ENCODE results near the gene RAMP1.

DNA sequence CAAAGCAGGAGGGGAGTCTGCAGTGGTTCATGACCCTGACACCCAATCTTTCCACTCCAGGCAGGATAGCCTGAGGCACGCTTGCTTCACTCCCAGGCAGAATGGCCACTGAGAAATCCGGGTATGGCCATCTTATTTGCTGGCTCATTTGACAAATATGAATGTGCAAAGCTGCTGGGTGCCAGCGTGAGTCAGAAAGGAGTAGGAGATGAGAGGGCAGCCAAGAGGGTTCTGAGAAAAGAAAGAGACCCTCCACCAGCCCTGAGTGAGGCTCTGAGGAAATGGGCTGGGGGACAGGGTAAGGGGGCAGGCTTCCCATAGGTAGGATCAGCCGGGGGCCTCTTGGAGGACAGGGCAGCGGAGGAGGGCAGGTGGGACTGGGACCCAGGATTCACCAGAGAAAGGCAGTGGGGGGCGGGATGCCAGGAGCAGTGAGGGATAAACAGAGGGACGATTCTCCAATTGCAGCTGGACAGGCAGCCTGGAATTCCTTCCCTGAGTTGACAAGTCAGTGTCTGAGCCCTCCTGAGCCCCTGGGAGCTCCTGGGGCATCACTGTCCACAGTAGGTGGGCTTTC lies 15.2 kb downstream of the RAMP1 start:
- no peak for TF ChIP-seq POLR2A (IDR thresholded peaks at IDR 0.05)
- TF ChIP-seq, protein P1, sequence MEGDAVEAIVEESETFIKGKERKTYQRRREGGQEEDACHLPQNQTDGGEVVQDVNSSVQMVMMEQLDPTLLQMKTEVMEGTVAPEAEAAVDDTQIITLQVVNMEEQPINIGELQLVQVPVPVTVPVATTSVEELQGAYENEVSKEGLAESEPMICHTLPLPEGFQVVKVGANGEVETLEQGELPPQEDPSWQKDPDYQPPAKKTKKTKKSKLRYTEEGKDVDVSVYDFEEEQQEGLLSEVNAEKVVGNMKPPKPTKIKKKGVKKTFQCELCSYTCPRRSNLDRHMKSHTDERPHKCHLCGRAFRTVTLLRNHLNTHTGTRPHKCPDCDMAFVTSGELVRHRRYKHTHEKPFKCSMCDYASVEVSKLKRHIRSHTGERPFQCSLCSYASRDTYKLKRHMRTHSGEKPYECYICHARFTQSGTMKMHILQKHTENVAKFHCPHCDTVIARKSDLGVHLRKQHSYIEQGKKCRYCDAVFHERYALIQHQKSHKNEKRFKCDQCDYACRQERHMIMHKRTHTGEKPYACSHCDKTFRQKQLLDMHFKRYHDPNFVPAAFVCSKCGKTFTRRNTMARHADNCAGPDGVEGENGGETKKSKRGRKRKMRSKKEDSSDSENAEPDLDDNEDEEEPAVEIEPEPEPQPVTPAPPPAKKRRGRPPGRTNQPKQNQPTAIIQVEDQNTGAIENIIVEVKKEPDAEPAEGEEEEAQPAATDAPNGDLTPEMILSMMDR (IDR thresholded peaks at IDR 0.05), result no peak
